Vagina (tissue), 2 donors: ENCODE data around the gene LIPG. TPM values are rescaled to one million over a fixed set of nuclear protein-coding genes. Genes with fewer than 3 reads are reported as not detected.

Experiments used
- DNase-seq, 2 donors: peaks; one replicate each; pipeline ENCODE4 v3.0.0-alpha.2; 2017; ENCODE audit errors: extremely low spot score in 2 of 2
- H3K27ac ChIP-seq: fragments of 200-600 bp; sonication (generic); one replicate; pipeline ENCODE4 v1.5.1; 2019
- H3K27me3 ChIP-seq: fragments of 200-600 bp; sonication (generic); one replicate; pipeline ENCODE4 v1.5.1; 2019
- H3K36me3 ChIP-seq, 2 donors: fragments of 200-600 bp; sonication (generic); one replicate each; pipeline ENCODE4 v1.5.1; 2017 to 2019
- H3K4me1 ChIP-seq: fragments of 200-600 bp; sonication (generic); one replicate; pipeline ENCODE4 v1.5.1; 2019
- H3K4me3 ChIP-seq, 2 donors: fragments of 200-600 bp; sonication (generic); 1 replicate in 1 of 2; 2 replicates in 1 of 2; pipeline ENCODE4 v1.5.1; 2016 to 2019
- H3K9me3 ChIP-seq: fragments of 200-600 bp; sonication (generic); one replicate; pipeline ENCODE4 v1.5.1; 2019
- CTCF ChIP-seq, 3 experiments: fragments of 450-650 bp in 2 of 3; fragments of 200-600 bp in 1 of 3; sonication (generic) in 1 of 3; IDR thresholded peaks; one replicate each; pipeline ENCODE4 v1.5.1; 2017 to 2019; ENCODE audit warnings: antibody characterized with exemption in 3 of 3, mild to moderate bottlenecking in 2 of 3, moderate library complexity in 2 of 3
- POLR2A ChIP-seq, 2 donors: fragments of 450-650 bp; IDR thresholded peaks; one replicate each; pipeline ENCODE4 v1.6.1; 2017; ENCODE audit warnings: antibody characterized with exemption in 2 of 2, mild to moderate bottlenecking in 2 of 2, moderate library complexity in 2 of 2
- POLR2AphosphoS5 ChIP-seq, 2 donors: sonication (generic); formaldehyde crosslinking; IDR thresholded peaks; one replicate each; pipeline ENCODE4 v1.9.0; 2017; ENCODE audit warnings: antibody characterized with exemption in 2 of 2, mild to moderate bottlenecking in 2 of 2, low read depth in 1 of 2; ENCODE audit not compliant: insufficient read depth in 1 of 2
- intact Hi-C: fragments of 100-400 bp; cut with DNase I; formaldehyde crosslinking; loops from one replicate; pipeline ENCODE4 v1.15.1; 2023
- total RNA-seq: library from RNA; depleted of rRNA; stranded (reverse); fragments of >200 nt; gene quantifications from one replicate; pipeline ENCODE4 v1.2.3, GENCODE V29; 2016

Gene LIPG
- total RNA-seq, 1 donor from 2014 or later = 1.7 TPM

- no peak overlapping the region for H3K4me3 ChIP-seq
- H3K4me1 ChIP-seq = peaks cover 8% of the 10 kb centered on the region
- H3K27ac ChIP-seq = no peak overlapping the region
- intact Hi-C loops = no loop called here
- no peaks in the 10 kb centered on the region for H3K36me3 ChIP-seq
- H3K9me3 ChIP-seq = no peaks in the 10 kb centered on the region
- TF ChIP-seq POLR2A (IDR thresholded peaks at IDR 0.05) (no peak), POLR2AphosphoS5 (IDR thresholded peaks at IDR 0.05; ENCODE audit: insufficient read depth in 1 of 2, low read depth in 1 of 2) (no peak), CTCF (IDR thresholded peaks at IDR 0.05) (no peak)
- no peaks in the 10 kb centered on the region for H3K27me3 ChIP-seq
- DNase-seq = no peak
Observed at GRCh38 chr18:49638209-49638785, 76.4 kb downstream of the LIPG start.

- H3K4me1 ChIP-seq = peaks cover 8% of the 10 kb centered on the region
- H3K4me3 ChIP-seq = no peak overlapping the region
- H3K9me3 ChIP-seq = no peaks in the 10 kb centered on the region
- intact Hi-C loops = no loop called here
- H3K36me3 ChIP-seq = no peaks in the 10 kb centered on the region
- no peak for TF ChIP-seq POLR2AphosphoS5 (IDR thresholded peaks at IDR 0.05; ENCODE audit: insufficient read depth in 1 of 2, low read depth in 1 of 2)
- TF ChIP-seq CTCF (IDR thresholded peaks at IDR 0.05) = no peak
- TF ChIP-seq POLR2A (IDR thresholded peaks at IDR 0.05) = no peak
- H3K27me3 ChIP-seq = no peaks in the 10 kb centered on the region
- H3K27ac ChIP-seq = no peak overlapping the region
- no peak for DNase-seq
Observed at GRCh38 chr18:49638891-49639557, 77.2 kb downstream of the LIPG start.

GRCh38 chr18:49639643-49640391, 78.0 kb downstream of the LIPG start:
- H3K4me1 ChIP-seq = peaks cover 8% of the 10 kb centered on the region
- TF ChIP-seq POLR2AphosphoS5 (IDR thresholded peaks at IDR 0.05; ENCODE audit: insufficient read depth in 1 of 2, low read depth in 1 of 2) (no peak), CTCF (IDR thresholded peaks at IDR 0.05) (no peak), POLR2A (IDR thresholded peaks at IDR 0.05) (no peak)
- no peak for DNase-seq
- intact Hi-C loops = no loop called here
- no peaks in the 10 kb centered on the region for H3K9me3 ChIP-seq
- no peaks in the 10 kb centered on the region for H3K36me3 ChIP-seq
- no peak overlapping the region for H3K27ac ChIP-seq
- H3K4me3 ChIP-seq = no peak overlapping the region
- H3K27me3 ChIP-seq = no peaks in the 10 kb centered on the region

GRCh38 chr18:49640741-49641140, 78.9 kb downstream of the LIPG start:
- Histone ChIP-seq H3K27ac (no peak overlapping the region), H3K36me3 (no peaks in the 10 kb centered on the region), H3K4me3 (no peak overlapping the region), H3K9me3 (no peaks in the 10 kb centered on the region), H3K4me1 (peaks cover 8% of the 10 kb centered on the region), H3K27me3 (no peaks in the 10 kb centered on the region)
- DNase-seq = no peak
- intact Hi-C loops = no loop called here
- TF ChIP-seq POLR2AphosphoS5 (IDR thresholded peaks at IDR 0.05; ENCODE audit: insufficient read depth in 1 of 2, low read depth in 1 of 2) (no peak), POLR2A (IDR thresholded peaks at IDR 0.05) (no peak), CTCF (IDR thresholded peaks at IDR 0.05) (no peak)
